ENCODE measurements around the gene DYRK4. TPM values are rescaled to one million over a fixed set of nuclear protein-coding genes. Genes with fewer than 3 reads are reported as not detected.

Gene DYRK4
- total RNA-seq, 6 donors from 2014 or later = 22.2 to 53.4 (median 36.6) TPM

- TF ChIP-seq POLR2A (IDR thresholded peaks at IDR 0.05) = no peak
- TF ChIP-seq EP300 (IDR thresholded peaks at IDR 0.05) = no peak
- TF ChIP-seq POLR2AphosphoS5 (IDR thresholded peaks at IDR 0.05) = no peak
- TF ChIP-seq CTCF (IDR thresholded peaks at IDR 0.05) = no peak
- H3K36me3 ChIP-seq = no peaks in the 10 kb centered on the region
- no peaks in the 10 kb centered on the region for H3K27me3 ChIP-seq
- H3K9me3 ChIP-seq = no peaks in the 10 kb centered on the region
- DNase-seq = no peak
- H3K27ac ChIP-seq = peak overlapping the region; percentile 86 to 93 (median 89)
- WGBS, 2 donors = 24 to 33% methylated on average over 4 of the region's 4 CpGs
- ATAC-seq (ENCODE audit: low FRiP score in 2 of 2) = peak in 1 of 2 donors; percentile 43
- peaks cover 15 to 36% (median 23%) of the 10 kb centered on the region in 4 donors for H3K4me1 ChIP-seq
- H3K4me3 ChIP-seq = peak overlapping the region; percentile 50 to 89 (median 62)
Measured at GRCh38 chr12:4648104-4648500, 86.1 kb downstream of the DYRK4 start.

- 0 to 1% methylated on average over 30 to 39 of the region's 39 CpGs for WGBS, 2 donors
- peaks cover 15 to 38% (median 23%) of the 10 kb centered on the region in 4 donors for H3K4me1 ChIP-seq
- ATAC-seq (ENCODE audit: low FRiP score in 2 of 2) = peak; percentile 94 to 99
Measured at GRCh38 chr12:4648501-4649357, 86.7 kb downstream of the DYRK4 start, which contains the start of the genes AKAP3 and NDUFA9. TSS of gene AKAP3 (minus strand) at chr12:4649051. CDS start at chr12:4638196, 10,855 bp downstream. TSS of gene NDUFA9 (plus strand) at chr12:4649114. CDS start at chr12:4649127, 13 bp downstream.

GRCh38 chr12:4649358-4649661, 87.3 kb downstream of the DYRK4 start:
- no peak for ATAC-seq (ENCODE audit: low FRiP score in 2 of 2)
- WGBS, 2 donors = 0 to 1% methylated on average over 6 of the region's 6 CpGs
- H3K9me3 ChIP-seq = no peaks in the 10 kb centered on the region
- H3K27ac ChIP-seq = peak overlapping the region; percentile 86 to 93 (median 89)
- H3K4me1 ChIP-seq = peaks cover 15 to 38% (median 23%) of the 10 kb centered on the region in 4 donors
- H3K36me3 ChIP-seq = peaks cover 0 to 2% (median 0%) of the 10 kb centered on the region in 4 donors
- no peak for DNase-seq
- TF ChIP-seq POLR2AphosphoS5 (IDR thresholded peaks at IDR 0.05) (no peak), CTCF (IDR thresholded peaks at IDR 0.05) (no peak), EP300 (IDR thresholded peaks at IDR 0.05) (no peak), POLR2A (IDR thresholded peaks at IDR 0.05) (no peak)
- H3K4me3 ChIP-seq = peak overlapping the region; percentile 50 to 89 (median 62)
- H3K27me3 ChIP-seq = no peaks in the 10 kb centered on the region

More at GRCh38 chr12:4648501-4649357, 86.7 kb downstream of the DYRK4 start, which contains the start of the genes AKAP3 and NDUFA9:
- Histone ChIP-seq H3K27ac (peak within 1 kb of the TSS; percentile 86 to 93 (median 89)), H3K4me3 (peak within 1 kb of the TSS; percentile 50 to 89 (median 62)), H3K9me3 (no peaks in the 10 kb centered on the region), H3K27me3 (no peaks in the 10 kb centered on the region), H3K36me3 (no peaks in the 10 kb centered on the region)
- peak; percentile 68 to 77 for DNase-seq
- TF ChIP-seq EP300 (IDR thresholded peaks at IDR 0.05) (peak in 1 of 4 donors; percentile 47), POLR2AphosphoS5 (IDR thresholded peaks at IDR 0.05) (peak in 1 of 2 donors; percentile 94), CTCF (IDR thresholded peaks at IDR 0.05) (no peak), POLR2A (IDR thresholded peaks at IDR 0.05) (peak; percentile 27 to 69 (median 39))

- ATAC-seq (ENCODE audit: low FRiP score in 2 of 2) = no peak
- H3K27ac ChIP-seq = no peak overlapping the region
- no peaks in the 10 kb centered on the region for H3K27me3 ChIP-seq
- H3K9me3 ChIP-seq = no peaks in the 10 kb centered on the region
- peaks cover 9 to 32% (median 16%) of the 10 kb centered on the region in 4 donors for H3K4me1 ChIP-seq
- TF ChIP-seq POLR2AphosphoS5 (IDR thresholded peaks at IDR 0.05) (no peak), POLR2A (IDR thresholded peaks at IDR 0.05) (no peak), EP300 (IDR thresholded peaks at IDR 0.05) (no peak), CTCF (IDR thresholded peaks at IDR 0.05) (no peak)
- no peak overlapping the region for H3K4me3 ChIP-seq
- H3K36me3 ChIP-seq = peaks cover 5 to 41% (median 34%) of the 10 kb centered on the region in 4 donors
- no peak for DNase-seq
Measured at GRCh38 chr12:4653257-4653656, 91.2 kb downstream of the DYRK4 start.
